SK-N-SH (cell line): Measurements from ENCODE around the gene SPIB.

Experiments
- FOSL2 ChIP-seq: IDR thresholded peaks from 2 replicates; pipeline ENCODE4 v1.4.0; 2012; ENCODE audit warnings: low read depth, mild to moderate bottlenecking, moderate library complexity, borderline replicate concordance
- GABPA ChIP-seq: IDR thresholded peaks from 2 replicates; pipeline ENCODE4 v1.4.0; 2012; ENCODE audit warnings: low read depth, mild to moderate bottlenecking
- NFIC ChIP-seq: IDR thresholded peaks from 2 replicates; pipeline ENCODE4 v1.4.0; 2012; ENCODE audit warnings: borderline replicate concordance
- NRF1 ChIP-seq: IDR thresholded peaks from 2 replicates; pipeline ENCODE4 v1.6.1; 2012; ENCODE audit warnings: low read depth, mild to moderate bottlenecking, low read length
- TAF1 ChIP-seq: IDR thresholded peaks from 2 replicates; pipeline ENCODE4 v1.6.1; 2012; ENCODE audit warnings: low read depth, mild to moderate bottlenecking, low read length, moderate library complexity, borderline replicate concordance
- TF ChIP-seq, protein P1 (sequence below): fragments of 200-600 bp; sonication (generic); IDR thresholded peaks from 2 replicates; pipeline ENCODE4 v1.6.1; 2017; ENCODE audit warnings: antibody characterized with exemption, mild to moderate bottlenecking, moderate library complexity

DNA sequence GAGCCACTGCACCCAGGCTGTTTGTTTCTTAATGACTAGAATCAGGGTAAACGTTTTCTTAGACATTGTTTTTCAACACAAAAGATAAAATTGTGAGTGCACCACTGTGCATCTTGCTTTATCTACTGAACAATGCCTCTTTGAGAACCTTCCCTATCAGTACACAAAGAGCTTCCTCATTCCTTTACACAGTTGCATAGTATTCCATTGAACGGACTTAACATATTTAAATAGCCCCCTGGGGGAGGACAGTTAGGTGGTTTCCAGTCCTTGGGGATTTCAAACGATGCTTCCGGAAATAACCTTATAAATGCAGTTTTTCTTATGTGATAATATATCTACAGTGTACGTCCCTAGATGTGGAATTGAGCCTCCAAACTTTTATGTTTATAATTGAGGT, 26.0 kb upstream of the SPIB start:
- TF ChIP-seq FOSL2 (no peak), TAF1 (no peak), NRF1 (no peak), NFIC (no peak), GABPA (no peak)
- TF ChIP-seq, protein P1, sequence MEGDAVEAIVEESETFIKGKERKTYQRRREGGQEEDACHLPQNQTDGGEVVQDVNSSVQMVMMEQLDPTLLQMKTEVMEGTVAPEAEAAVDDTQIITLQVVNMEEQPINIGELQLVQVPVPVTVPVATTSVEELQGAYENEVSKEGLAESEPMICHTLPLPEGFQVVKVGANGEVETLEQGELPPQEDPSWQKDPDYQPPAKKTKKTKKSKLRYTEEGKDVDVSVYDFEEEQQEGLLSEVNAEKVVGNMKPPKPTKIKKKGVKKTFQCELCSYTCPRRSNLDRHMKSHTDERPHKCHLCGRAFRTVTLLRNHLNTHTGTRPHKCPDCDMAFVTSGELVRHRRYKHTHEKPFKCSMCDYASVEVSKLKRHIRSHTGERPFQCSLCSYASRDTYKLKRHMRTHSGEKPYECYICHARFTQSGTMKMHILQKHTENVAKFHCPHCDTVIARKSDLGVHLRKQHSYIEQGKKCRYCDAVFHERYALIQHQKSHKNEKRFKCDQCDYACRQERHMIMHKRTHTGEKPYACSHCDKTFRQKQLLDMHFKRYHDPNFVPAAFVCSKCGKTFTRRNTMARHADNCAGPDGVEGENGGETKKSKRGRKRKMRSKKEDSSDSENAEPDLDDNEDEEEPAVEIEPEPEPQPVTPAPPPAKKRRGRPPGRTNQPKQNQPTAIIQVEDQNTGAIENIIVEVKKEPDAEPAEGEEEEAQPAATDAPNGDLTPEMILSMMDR = no peak
